Chondrocyte (in vitro differentiated cells): ENCODE measurements around the gene NAB1. TPM values are rescaled to one million over a fixed set of nuclear protein-coding genes. Genes with fewer than 3 reads are reported as not detected.

Experiments used
- DNase-seq: peaks from one replicate; pipeline ENCODE4 v3.0.0; 2021; ENCODE audit warnings: mixed read lengths, low spot score
- H3K27ac Mint-ChIP-seq: one replicate; pipeline ENCODE4 v1.8.0; 2021; ENCODE audit warnings: mild to moderate bottlenecking, moderate library complexity, mixed read lengths; ENCODE audit not compliant: unreplicated experiment
- H3K27me3 Mint-ChIP-seq: 2 replicates; pipeline ENCODE4 v1.8.0; 2021; ENCODE audit warnings: low read depth, mixed read lengths
- H3K36me3 Mint-ChIP-seq: 2 replicates; pipeline ENCODE4 v1.8.0; 2021; ENCODE audit warnings: low read depth, mixed read lengths
- H3K4me1 Mint-ChIP-seq: 2 replicates; pipeline ENCODE4 v1.8.0; 2021; ENCODE audit warnings: low read depth, mild to moderate bottlenecking, mixed read lengths
- H3K4me3 Mint-ChIP-seq: one replicate; pipeline ENCODE4 v1.8.0; 2021; ENCODE audit warnings: mild to moderate bottlenecking, moderate library complexity, mixed read lengths; ENCODE audit not compliant: unreplicated experiment
- H3K9me3 Mint-ChIP-seq: 2 replicates; pipeline ENCODE4 v1.8.0; 2021; ENCODE audit warnings: low read depth, mixed read lengths
- CTCF ChIP-seq: fragments of 200-600 bp; sonication (generic); IDR thresholded peaks from 2 replicates; pipeline ENCODE4 v1.5.0; 2021; ENCODE audit warnings: antibody characterized with exemption, mild to moderate bottlenecking, moderate library complexity
- total RNA-seq: library from RNA; stranded (reverse); gene quantifications from 3 replicates; pipeline ENCODE4 v1.2.1, GENCODE V29; 2021

NAB1 gene
- total RNA-seq, 1 donor from 2014 or later, result 49.8 TPM

- H3K27ac Mint-ChIP-seq, result no peak overlapping the region
- DNase-seq, result no peak
- H3K4me3 Mint-ChIP-seq, result no peak overlapping the region
- H3K27me3 Mint-ChIP-seq, result no peaks in the 10 kb centered on the region
- H3K36me3 Mint-ChIP-seq, result peaks cover 5% of the 10 kb centered on the region
- peaks cover 40% of the 10 kb centered on the region for H3K4me1 Mint-ChIP-seq
- H3K9me3 Mint-ChIP-seq, result no peaks in the 10 kb centered on the region
- no peak for TF ChIP-seq CTCF
Observed at GRCh38 chr2:190656301-190656700, 7.4 kb downstream of the NAB1 start.

- no peak overlapping the region for H3K27ac Mint-ChIP-seq
- H3K27me3 Mint-ChIP-seq, result no peaks in the 10 kb centered on the region
- peaks cover 41% of the 10 kb centered on the region for H3K4me1 Mint-ChIP-seq
- TF ChIP-seq CTCF, result no peak
- peaks cover 5% of the 10 kb centered on the region for H3K36me3 Mint-ChIP-seq
- H3K9me3 Mint-ChIP-seq, result no peaks in the 10 kb centered on the region
- no peak for DNase-seq
- no peak overlapping the region for H3K4me3 Mint-ChIP-seq
Observed at GRCh38 chr2:190657474-190658255, 8.8 kb downstream of the NAB1 start.

DNA sequence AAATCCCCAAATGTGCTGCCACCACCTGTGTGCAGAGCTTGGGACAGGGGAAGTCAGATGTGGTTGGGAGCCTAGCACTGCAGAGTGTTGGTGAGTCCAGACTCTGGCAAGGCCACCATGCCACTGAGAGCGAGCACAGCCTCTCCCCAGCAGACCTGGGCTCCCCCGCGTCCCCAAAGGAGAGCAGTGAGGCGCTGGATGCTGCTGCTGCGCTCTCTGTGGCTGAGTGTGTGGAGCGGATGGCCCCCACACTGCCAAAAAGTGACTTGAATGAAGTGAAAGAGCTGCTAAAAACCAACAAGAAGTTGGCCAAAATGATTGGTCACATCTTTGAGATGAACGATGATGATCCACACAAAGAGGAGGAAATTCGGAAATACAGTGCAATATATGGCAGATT lies 10.7 kb downstream of the NAB1 start:
- H3K27me3 Mint-ChIP-seq, result no peaks in the 10 kb centered on the region
- TF ChIP-seq CTCF, result no peak
- H3K36me3 Mint-ChIP-seq, result peaks cover 5% of the 10 kb centered on the region
- no peak for DNase-seq
- peaks cover 51% of the 10 kb centered on the region for H3K4me1 Mint-ChIP-seq
- no peak overlapping the region for H3K4me3 Mint-ChIP-seq
- H3K27ac Mint-ChIP-seq, result no peak overlapping the region
- H3K9me3 Mint-ChIP-seq, result no peaks in the 10 kb centered on the region

- H3K27ac Mint-ChIP-seq, result no peak overlapping the region
Observed at GRCh38 chr2:190662754-190663153, 13.9 kb downstream of the NAB1 start.

GRCh38 chr2:190663348-190663747 lies 14.5 kb downstream of the NAB1 start:
- no peak overlapping the region for H3K4me3 Mint-ChIP-seq
- H3K27me3 Mint-ChIP-seq, result no peaks in the 10 kb centered on the region
- DNase-seq, result no peak
- no peak for TF ChIP-seq CTCF
- peak overlapping the region; percentile 61 for H3K27ac Mint-ChIP-seq
- peaks cover 7% of the 10 kb centered on the region for H3K9me3 Mint-ChIP-seq
- peaks cover 8% of the 10 kb centered on the region for H3K36me3 Mint-ChIP-seq
- peaks cover 42% of the 10 kb centered on the region for H3K4me1 Mint-ChIP-seq

More at GRCh38 chr2:190662754-190663153, 13.9 kb downstream of the NAB1 start:
- Mint-ChIP-seq H3K4me1 (peaks cover 47% of the 10 kb centered on the region), H3K9me3 (peaks cover 7% of the 10 kb centered on the region), H3K36me3 (peaks cover 8% of the 10 kb centered on the region), H3K27me3 (no peaks in the 10 kb centered on the region), H3K4me3 (no peak overlapping the region)
- DNase-seq, result no peak
- TF ChIP-seq CTCF, result no peak
